ENCODE data around the gene CHRDL2.

CHRDL2 gene

GRCh38 chr11:74703211-74703610 is 28.0 kb downstream of the CHRDL2 start:
- peaks cover 5% of the 10 kb centered on the region for H3K36me3 ChIP-seq (ENCODE audit: control insufficient read depth, insufficient read depth, low read length)
- H3K4me1 ChIP-seq (ENCODE audit: control insufficient read depth, insufficient read depth, low read length) = peaks cover 2% of the 10 kb centered on the region
- H3K4me3 ChIP-seq (ENCODE audit: low read depth, low read length) = no peak overlapping the region
- no peaks in the 10 kb centered on the region for H3K9me3 ChIP-seq (ENCODE audit: control insufficient read depth, insufficient read depth, low read length)
- H3K27me3 ChIP-seq (ENCODE audit: control insufficient read depth, insufficient read depth, low read length) = no peaks in the 10 kb centered on the region
- no peak overlapping the region for H3K9ac ChIP-seq (ENCODE audit: low read depth, low read length)

DNA sequence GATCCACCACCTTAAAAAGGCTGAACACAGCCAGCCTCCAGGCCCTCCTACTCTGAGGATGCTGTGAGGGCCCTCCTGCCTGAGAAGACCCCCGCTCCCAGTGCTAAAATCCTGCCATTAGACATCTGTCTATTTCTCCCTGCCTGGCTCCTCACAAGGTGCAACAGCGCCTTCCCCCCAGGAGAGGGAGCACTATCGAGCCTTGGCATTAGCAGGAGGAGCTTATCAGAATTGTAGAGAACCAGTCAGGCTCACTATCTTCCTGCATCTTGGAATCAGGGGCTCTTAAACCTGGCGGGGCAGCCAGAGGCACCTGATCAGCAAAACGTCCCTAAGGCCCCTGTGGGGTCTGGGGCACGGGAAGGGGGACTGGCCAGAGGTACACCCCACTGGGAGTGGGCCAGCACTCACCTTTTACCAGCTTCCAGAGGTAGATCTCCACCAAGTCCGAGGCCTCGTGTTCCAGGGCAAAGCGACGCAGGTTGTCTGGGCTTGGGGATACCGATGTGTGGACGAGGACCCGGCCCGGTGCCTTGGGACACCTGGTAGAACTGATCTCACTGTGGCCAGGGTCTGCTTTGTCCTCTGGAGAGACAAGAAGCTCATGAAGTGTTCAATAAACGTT is 28.7 kb downstream of the CHRDL2 start:
- Histone ChIP-seq H3K36me3 (ENCODE audit: control insufficient read depth, insufficient read depth, low read length) (peaks cover 5% of the 10 kb centered on the region), H3K4me3 (ENCODE audit: low read depth, low read length) (no peak overlapping the region), H3K9me3 (ENCODE audit: control insufficient read depth, insufficient read depth, low read length) (no peaks in the 10 kb centered on the region), H3K9ac (ENCODE audit: low read depth, low read length) (no peak overlapping the region), H3K27me3 (ENCODE audit: control insufficient read depth, insufficient read depth, low read length) (no peaks in the 10 kb centered on the region), H3K4me1 (ENCODE audit: control insufficient read depth, insufficient read depth, low read length) (peaks cover 2% of the 10 kb centered on the region)

DNA sequence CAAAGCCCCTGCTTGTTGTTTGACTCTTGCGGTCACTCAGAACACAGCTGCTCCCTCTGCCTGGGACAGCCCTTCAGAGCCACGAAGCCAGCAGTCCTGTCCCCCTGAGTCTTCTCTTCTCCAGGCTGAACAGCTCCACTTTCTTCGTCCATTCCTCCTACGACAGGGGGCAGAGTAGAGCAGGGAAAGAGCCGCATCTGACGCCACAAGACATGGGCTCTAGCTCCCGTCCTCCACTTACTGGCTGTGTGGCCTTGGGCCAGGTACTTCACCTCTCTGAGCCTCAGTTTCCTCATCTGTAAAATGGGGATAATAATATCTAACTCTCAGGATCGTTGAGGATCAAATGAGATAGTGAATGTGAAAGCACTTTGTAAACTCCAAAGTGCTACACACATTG is 29.9 kb downstream of the CHRDL2 start:
- H3K4me3 ChIP-seq (ENCODE audit: low read depth, low read length) = no peak overlapping the region

GRCh38 chr11:74699615-74700396 is 31.4 kb downstream of the CHRDL2 start:
- no peaks in the 10 kb centered on the region for H3K27me3 ChIP-seq (ENCODE audit: control insufficient read depth, insufficient read depth, low read length)
- no peaks in the 10 kb centered on the region for H3K9me3 ChIP-seq (ENCODE audit: control insufficient read depth, insufficient read depth, low read length)
- peaks cover 2% of the 10 kb centered on the region for H3K36me3 ChIP-seq (ENCODE audit: control insufficient read depth, insufficient read depth, low read length)
- H3K4me1 ChIP-seq (ENCODE audit: control insufficient read depth, insufficient read depth, low read length) = peaks cover 2% of the 10 kb centered on the region
- no peak overlapping the region for H3K9ac ChIP-seq (ENCODE audit: low read depth, low read length)
- no peak overlapping the region for H3K4me3 ChIP-seq (ENCODE audit: low read depth, low read length)

More for the DNA sequence above, 29.9 kb downstream of the CHRDL2 start:
- H3K9ac ChIP-seq (ENCODE audit: low read depth, low read length) = no peak overlapping the region
- H3K27me3 ChIP-seq (ENCODE audit: control insufficient read depth, insufficient read depth, low read length) = no peaks in the 10 kb centered on the region
- H3K4me1 ChIP-seq (ENCODE audit: control insufficient read depth, insufficient read depth, low read length) = peaks cover 2% of the 10 kb centered on the region
- H3K9me3 ChIP-seq (ENCODE audit: control insufficient read depth, insufficient read depth, low read length) = no peaks in the 10 kb centered on the region
- H3K36me3 ChIP-seq (ENCODE audit: control insufficient read depth, insufficient read depth, low read length) = peaks cover 5% of the 10 kb centered on the region

GRCh38 chr11:74697722-74698121 is 33.5 kb downstream of the CHRDL2 start:
- H3K9ac ChIP-seq (ENCODE audit: low read depth, low read length) = no peak overlapping the region
- H3K9me3 ChIP-seq (ENCODE audit: control insufficient read depth, insufficient read depth, low read length) = no peaks in the 10 kb centered on the region
- H3K4me3 ChIP-seq (ENCODE audit: low read depth, low read length) = no peak overlapping the region
- H3K4me1 ChIP-seq (ENCODE audit: control insufficient read depth, insufficient read depth, low read length) = peaks cover 2% of the 10 kb centered on the region
- H3K27me3 ChIP-seq (ENCODE audit: control insufficient read depth, insufficient read depth, low read length) = no peaks in the 10 kb centered on the region
- no peaks in the 10 kb centered on the region for H3K36me3 ChIP-seq (ENCODE audit: control insufficient read depth, insufficient read depth, low read length)

DNA sequence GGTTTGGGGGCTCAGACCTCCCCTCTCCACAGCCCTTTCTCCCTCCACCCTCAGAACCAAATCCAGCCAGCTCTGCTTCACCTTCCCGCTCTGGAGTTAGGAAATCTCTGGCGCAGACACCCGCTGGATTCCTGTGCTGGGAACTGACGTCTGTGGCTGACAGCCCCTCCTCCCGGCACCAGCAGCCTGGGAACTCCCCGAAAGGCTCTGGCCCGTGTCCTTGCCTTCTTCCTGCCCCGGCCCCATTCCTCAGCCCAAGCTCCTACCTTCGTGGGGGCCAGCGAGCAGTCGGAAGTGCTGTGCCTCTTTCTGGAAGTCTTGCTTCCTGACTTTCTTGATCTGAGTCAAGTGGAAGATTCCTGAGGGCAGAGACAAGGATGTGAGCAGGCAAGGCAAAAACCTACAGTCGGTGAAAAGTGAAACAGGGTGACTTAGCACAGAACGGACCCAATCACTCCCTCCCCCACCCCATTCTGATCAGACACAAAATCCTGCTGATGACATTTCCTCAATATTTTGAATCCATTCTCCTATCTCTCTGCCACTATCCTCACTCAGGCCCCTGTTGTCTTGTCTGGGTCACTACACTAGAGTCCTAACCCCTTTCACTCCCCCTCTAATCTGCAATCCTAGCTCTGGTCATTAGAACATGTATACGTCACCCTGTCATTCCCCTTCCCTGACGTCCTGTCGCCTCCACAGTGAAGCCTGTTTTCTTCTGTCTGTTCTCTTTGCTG is 34.1 kb downstream of the CHRDL2 start:
- Histone ChIP-seq H3K9me3 (ENCODE audit: control insufficient read depth, insufficient read depth, low read length) (no peaks in the 10 kb centered on the region), H3K36me3 (ENCODE audit: control insufficient read depth, insufficient read depth, low read length) (no peaks in the 10 kb centered on the region), H3K4me3 (ENCODE audit: low read depth, low read length) (no peak overlapping the region), H3K4me1 (ENCODE audit: control insufficient read depth, insufficient read depth, low read length) (no peaks in the 10 kb centered on the region), H3K9ac (ENCODE audit: low read depth, low read length) (no peak overlapping the region), H3K27me3 (ENCODE audit: control insufficient read depth, insufficient read depth, low read length) (no peaks in the 10 kb centered on the region)

- H3K36me3 ChIP-seq (ENCODE audit: control insufficient read depth, insufficient read depth, low read length) = no peaks in the 10 kb centered on the region
- H3K9me3 ChIP-seq (ENCODE audit: control insufficient read depth, insufficient read depth, low read length) = no peaks in the 10 kb centered on the region
- H3K27me3 ChIP-seq (ENCODE audit: control insufficient read depth, insufficient read depth, low read length) = no peaks in the 10 kb centered on the region
- H3K9ac ChIP-seq (ENCODE audit: low read depth, low read length) = no peak overlapping the region
- no peak overlapping the region for H3K4me3 ChIP-seq (ENCODE audit: low read depth, low read length)
- H3K4me1 ChIP-seq (ENCODE audit: control insufficient read depth, insufficient read depth, low read length) = no peaks in the 10 kb centered on the region
Observed at GRCh38 chr11:74696500-74696899, 34.7 kb downstream of the CHRDL2 start.

GRCh38 chr11:74695705-74696280 is 35.4 kb downstream of the CHRDL2 start:
- Histone ChIP-seq H3K9me3 (ENCODE audit: control insufficient read depth, insufficient read depth, low read length) (no peaks in the 10 kb centered on the region), H3K27me3 (ENCODE audit: control insufficient read depth, insufficient read depth, low read length) (no peaks in the 10 kb centered on the region), H3K36me3 (ENCODE audit: control insufficient read depth, insufficient read depth, low read length) (no peaks in the 10 kb centered on the region), H3K4me3 (ENCODE audit: low read depth, low read length) (no peak overlapping the region), H3K9ac (ENCODE audit: low read depth, low read length) (no peak overlapping the region), H3K4me1 (ENCODE audit: control insufficient read depth, insufficient read depth, low read length) (no peaks in the 10 kb centered on the region)

- Histone ChIP-seq H3K4me3 (ENCODE audit: low read depth, low read length) (no peak overlapping the region), H3K4me1 (ENCODE audit: control insufficient read depth, insufficient read depth, low read length) (no peaks in the 10 kb centered on the region), H3K27me3 (ENCODE audit: control insufficient read depth, insufficient read depth, low read length) (no peaks in the 10 kb centered on the region), H3K9me3 (ENCODE audit: control insufficient read depth, insufficient read depth, low read length) (no peaks in the 10 kb centered on the region), H3K9ac (ENCODE audit: low read depth, low read length) (no peak overlapping the region), H3K36me3 (ENCODE audit: control insufficient read depth, insufficient read depth, low read length) (no peaks in the 10 kb centered on the region)
Observed at GRCh38 chr11:74694136-74694930, 36.9 kb downstream of the CHRDL2 start.

- Histone ChIP-seq H3K27me3 (ENCODE audit: control insufficient read depth, insufficient read depth, low read length) (no peaks in the 10 kb centered on the region), H3K9me3 (ENCODE audit: control insufficient read depth, insufficient read depth, low read length) (no peaks in the 10 kb centered on the region), H3K4me3 (ENCODE audit: low read depth, low read length) (no peak overlapping the region), H3K9ac (ENCODE audit: low read depth, low read length) (no peak overlapping the region), H3K36me3 (ENCODE audit: control insufficient read depth, insufficient read depth, low read length) (no peaks in the 10 kb centered on the region), H3K4me1 (ENCODE audit: control insufficient read depth, insufficient read depth, low read length) (no peaks in the 10 kb centered on the region)
Observed at GRCh38 chr11:74693531-74693930, 37.7 kb downstream of the CHRDL2 start.

DNA sequence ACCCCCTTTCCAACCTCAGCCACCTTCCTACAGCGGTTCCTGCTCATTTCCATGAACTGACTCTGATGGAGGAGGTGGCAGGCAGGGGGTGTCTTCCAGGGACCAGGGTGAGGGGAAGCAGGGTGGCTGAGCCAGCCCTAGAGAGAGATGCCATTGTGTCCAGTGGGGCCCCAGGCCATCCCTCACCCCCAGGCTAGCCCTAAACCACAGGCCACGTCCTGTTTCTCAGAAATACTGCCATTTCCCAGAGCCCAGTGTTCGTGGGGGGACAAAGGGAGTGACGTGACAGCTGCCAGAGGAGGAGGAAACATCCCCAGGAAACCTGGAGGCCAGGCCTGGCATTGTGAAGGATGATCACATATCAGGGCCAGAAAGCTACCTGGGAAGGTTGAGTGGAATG is 39.5 kb downstream of the CHRDL2 start:
- H3K27me3 ChIP-seq (ENCODE audit: control insufficient read depth, insufficient read depth, low read length) = no peaks in the 10 kb centered on the region
- H3K4me3 ChIP-seq (ENCODE audit: low read depth, low read length) = no peak overlapping the region
- no peaks in the 10 kb centered on the region for H3K36me3 ChIP-seq (ENCODE audit: control insufficient read depth, insufficient read depth, low read length)
- no peaks in the 10 kb centered on the region for H3K4me1 ChIP-seq (ENCODE audit: control insufficient read depth, insufficient read depth, low read length)
- no peaks in the 10 kb centered on the region for H3K9me3 ChIP-seq (ENCODE audit: control insufficient read depth, insufficient read depth, low read length)
- H3K9ac ChIP-seq (ENCODE audit: low read depth, low read length) = no peak overlapping the region

Measured in iPS-15b (cell line).